Transverse colon (tissue), 4 donors: ENCODE results near the gene POC1A. TPM values are rescaled to one million over a fixed set of nuclear protein-coding genes. Genes with fewer than 3 reads are reported as not detected.

ENCODE experiments used
- DNase-seq: peaks from one replicate; pipeline ENCODE4 v3.0.0-alpha.2; 2019
- H3K27ac ChIP-seq, 4 donors: fragments of 200-600 bp; sonication (generic); 2 replicates each; pipeline ENCODE4 v1.5.1; 2016 to 2018; ENCODE audit warnings: inconsistent platforms in 4 of 4
- H3K27me3 ChIP-seq: fragments of 200-600 bp; sonication (generic); 2 replicates; pipeline ENCODE4 v1.5.1; 2017; ENCODE audit warnings: inconsistent platforms
- H3K36me3 ChIP-seq, 4 donors: fragments of 200-600 bp; sonication (generic); 2 replicates each; pipeline ENCODE4 v1.5.1; 2017 to 2019; ENCODE audit warnings: inconsistent platforms in 4 of 4
- H3K4me1 ChIP-seq, 4 donors: fragments of 200-600 bp; sonication (generic); 2 replicates each; pipeline ENCODE4 v1.5.1; 2017 to 2020; ENCODE audit warnings: inconsistent platforms in 4 of 4
- H3K4me3 ChIP-seq, 4 donors: fragments of 200-600 bp; sonication (generic); 1 replicate in 1 of 4; 2 replicates in 3 of 4; pipeline versions ENCODE4 v1.5.1 to v1.6.1; 2017 to 2019; ENCODE audit warnings: inconsistent platforms in 4 of 4
- H3K9me3 ChIP-seq, 2 donors: fragments of 200-600 bp; sonication (generic); 2 replicates each; pipeline ENCODE4 v1.5.1; 2017 to 2019; ENCODE audit warnings: inconsistent platforms in 2 of 2
- EP300 ChIP-seq: sonication (generic); formaldehyde crosslinking; IDR thresholded peaks from one replicate; pipeline ENCODE4 v1.6.1; 2017; ENCODE audit warnings: antibody characterized with exemption, low read depth
- POLR2A ChIP-seq: fragments of 450-650 bp; IDR thresholded peaks from one replicate; pipeline ENCODE4 v1.6.1; 2016; ENCODE audit warnings: antibody characterized with exemption, mild to moderate bottlenecking, moderate library complexity
- POLR2AphosphoS5 ChIP-seq, 3 donors: sonication (generic); formaldehyde crosslinking; IDR thresholded peaks; one replicate each; pipeline ENCODE4 v1.6.1; 2016; ENCODE audit warnings: antibody characterized with exemption in 3 of 3
- WGBS, 2 donors: methylation state at CpG; one replicate each; pipeline ENCODE4 v1.1.5; 2018; ENCODE audit warnings: low coverage in 1 of 2; 5-methylcytosine and 5-hydroxymethylcytosine counted together
- in situ Hi-C, 4 donors: fragments of 200-750 bp; cut with MboI; loops; one replicate each; pipeline versions ENCODE4 v1.15.0 to v1.15.1; 2017; ENCODE audit warnings: low sequenced_read_pairs in 3 of 4, low pct_ligation_motif_present in 1 of 4, low pct_unique_long_range_greater_than_20kb in 1 of 4
- intact Hi-C: fragments of 100-400 bp; cut with DNase I; formaldehyde crosslinking; loops from one replicate; pipeline ENCODE4 v1.15.1; 2023; ENCODE audit warnings: low total_unique reads
- total RNA-seq, 4 donors: library from RNA; depleted of rRNA; stranded (reverse); fragments of >200 nt; gene quantifications; one replicate each; pipeline ENCODE4 v1.1.0, GENCODE V29; 2016
- TF ChIP-seq, protein P1 (sequence below), 5 experiments: fragments of 200-600 bp in 3 of 5; fragments of 450-650 bp in 2 of 5; sonication (generic) in 3 of 5; IDR thresholded peaks; 1 replicate in 2 of 5; 2 replicates in 3 of 5; pipeline ENCODE4 v1.5.1; 2016 to 2017; ENCODE audit warnings: antibody characterized with exemption in 5 of 5, inconsistent platforms in 3 of 5, mild to moderate bottlenecking in 2 of 5, moderate library complexity in 1 of 5

POC1A gene
- total RNA-seq, 4 donors from 2014 or later: 0.80 to 3.1 (median 2.2) TPM; not detected in 1

DNA sequence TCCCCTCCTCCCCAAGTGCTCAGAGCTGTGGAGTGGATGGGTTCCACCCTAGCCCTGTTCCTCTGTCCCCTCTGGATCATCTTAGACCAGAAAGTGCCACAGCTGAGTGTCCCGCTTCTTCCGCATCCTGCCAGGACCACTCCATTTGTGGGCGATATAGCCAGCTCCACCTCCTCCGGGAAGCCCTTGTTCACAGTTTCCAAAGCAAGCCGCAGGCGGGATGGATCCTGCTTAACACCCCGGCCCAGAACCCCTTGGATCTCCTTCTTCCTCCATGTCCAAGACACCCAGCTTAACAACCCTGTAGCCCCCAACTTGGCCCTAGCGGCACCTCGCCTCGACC lies 43.2 kb upstream of the POC1A start:
- WGBS, 2 donors: 0 to 32% methylated on average over 1 to 10 of the region's 10 CpGs
- peak overlapping the region in 3 of 4 donors; percentile 65 to 82 (median 78) for H3K4me3 ChIP-seq
- intact Hi-C loops: no loop called here

DNA sequence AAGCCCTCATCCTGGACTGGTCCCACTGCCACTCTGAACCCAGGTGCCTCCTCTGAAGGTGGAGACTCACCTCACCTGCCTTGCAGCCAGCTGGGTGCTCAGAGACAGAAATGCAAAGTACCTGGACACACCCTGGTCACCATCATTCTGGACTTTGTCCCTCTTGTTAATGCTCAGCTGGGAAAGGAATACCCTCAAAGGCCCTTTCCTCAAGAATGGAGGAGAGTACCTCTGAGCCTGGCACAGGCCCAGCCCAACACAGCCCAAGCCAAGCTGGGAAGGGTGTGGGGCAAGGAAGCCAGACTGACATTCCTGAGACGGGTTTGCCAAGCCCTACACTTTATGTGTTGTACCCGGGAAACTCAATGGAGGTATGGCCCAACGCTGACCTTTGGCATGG lies 42.8 kb upstream of the POC1A start:
- in situ Hi-C loops: no loop called here
- intact Hi-C loops: no loop called here
- peaks cover 0 to under 1% (median 0%) of the 10 kb centered on the region in 4 donors for H3K36me3 ChIP-seq
- H3K4me1 ChIP-seq: peaks cover 20 to 71% (median 33%) of the 10 kb centered on the region in 4 donors
- TF ChIP-seq, protein P1, sequence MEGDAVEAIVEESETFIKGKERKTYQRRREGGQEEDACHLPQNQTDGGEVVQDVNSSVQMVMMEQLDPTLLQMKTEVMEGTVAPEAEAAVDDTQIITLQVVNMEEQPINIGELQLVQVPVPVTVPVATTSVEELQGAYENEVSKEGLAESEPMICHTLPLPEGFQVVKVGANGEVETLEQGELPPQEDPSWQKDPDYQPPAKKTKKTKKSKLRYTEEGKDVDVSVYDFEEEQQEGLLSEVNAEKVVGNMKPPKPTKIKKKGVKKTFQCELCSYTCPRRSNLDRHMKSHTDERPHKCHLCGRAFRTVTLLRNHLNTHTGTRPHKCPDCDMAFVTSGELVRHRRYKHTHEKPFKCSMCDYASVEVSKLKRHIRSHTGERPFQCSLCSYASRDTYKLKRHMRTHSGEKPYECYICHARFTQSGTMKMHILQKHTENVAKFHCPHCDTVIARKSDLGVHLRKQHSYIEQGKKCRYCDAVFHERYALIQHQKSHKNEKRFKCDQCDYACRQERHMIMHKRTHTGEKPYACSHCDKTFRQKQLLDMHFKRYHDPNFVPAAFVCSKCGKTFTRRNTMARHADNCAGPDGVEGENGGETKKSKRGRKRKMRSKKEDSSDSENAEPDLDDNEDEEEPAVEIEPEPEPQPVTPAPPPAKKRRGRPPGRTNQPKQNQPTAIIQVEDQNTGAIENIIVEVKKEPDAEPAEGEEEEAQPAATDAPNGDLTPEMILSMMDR (IDR thresholded peaks at IDR 0.05): no peak
- TF ChIP-seq POLR2AphosphoS5 (IDR thresholded peaks at IDR 0.05): peak; percentile 2 to 65 (median 42)
- no peaks in the 10 kb centered on the region for H3K9me3 ChIP-seq
- WGBS, 2 donors: 32% methylated on average over 3 of the region's 3 CpGs; no CpG with 5 or more reads in 1 of the 2 donors
- peak; percentile 90 for DNase-seq
- H3K27me3 ChIP-seq: no peaks in the 10 kb centered on the region
- peak overlapping the region; percentile 87 to 93 (median 89) for H3K27ac ChIP-seq
- no peak overlapping the region for H3K4me3 ChIP-seq

More for the DNA sequence above, 43.2 kb upstream of the POC1A start:
- no peak for TF ChIP-seq POLR2AphosphoS5 (IDR thresholded peaks at IDR 0.05)
- H3K36me3 ChIP-seq: peaks cover 0 to 5% (median 1%) of the 10 kb centered on the region in 4 donors
- H3K27me3 ChIP-seq: no peaks in the 10 kb centered on the region
- no peaks in the 10 kb centered on the region for H3K9me3 ChIP-seq
- peak overlapping the region; percentile 87 to 93 (median 89) for H3K27ac ChIP-seq
- H3K4me1 ChIP-seq: peaks cover 20 to 76% (median 33%) of the 10 kb centered on the region in 4 donors
- DNase-seq: no peak
- in situ Hi-C loops: no loop called here

DNA sequence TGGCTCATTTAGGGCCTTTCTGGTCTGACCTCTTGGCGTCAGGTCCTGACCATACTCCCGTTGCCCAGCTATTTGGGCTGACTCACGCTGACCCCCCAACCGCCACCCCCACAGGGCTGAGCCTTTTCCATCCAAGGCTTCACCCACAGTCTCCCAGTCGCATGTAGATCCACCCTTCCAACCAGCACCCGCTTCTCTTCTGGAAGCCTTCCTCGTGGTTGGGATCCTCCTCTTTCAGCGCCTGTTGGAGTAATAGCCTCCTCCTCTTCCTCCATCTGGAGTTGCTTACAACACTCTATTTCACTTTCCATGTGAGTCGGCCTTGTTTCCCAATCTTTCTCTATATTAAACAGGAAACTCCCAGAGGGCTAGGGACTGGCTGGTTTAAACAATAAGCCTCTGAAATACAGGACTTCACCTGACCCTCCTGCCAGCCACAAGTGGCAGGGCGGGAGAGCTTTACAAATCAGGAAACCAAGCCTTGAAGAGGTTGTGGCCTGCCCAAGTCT lies 41.7 kb upstream of the POC1A start:
- Histone ChIP-seq H3K4me1 (peaks cover 20 to 62% (median 32%) of the 10 kb centered on the region in 4 donors), H3K4me3 (no peak overlapping the region), H3K36me3 (no peaks in the 10 kb centered on the region), H3K9me3 (no peaks in the 10 kb centered on the region), H3K27ac (peak overlapping the region; percentile 87 to 93 (median 89)), H3K27me3 (no peaks in the 10 kb centered on the region)
- intact Hi-C loops: no loop called here
- TF ChIP-seq, protein P1 (IDR thresholded peaks at IDR 0.05): no peak
- TF ChIP-seq POLR2A (no peak), EP300 (no peak), POLR2AphosphoS5 (IDR thresholded peaks at IDR 0.05) (no peak)
- whole genome bisulfite sequencing, 2 donors: 64 to 67% methylated on average over 3 to 10 of the region's 10 CpGs
- in situ Hi-C loops: no loop called here
- DNase-seq: peak; percentile 24

DNA sequence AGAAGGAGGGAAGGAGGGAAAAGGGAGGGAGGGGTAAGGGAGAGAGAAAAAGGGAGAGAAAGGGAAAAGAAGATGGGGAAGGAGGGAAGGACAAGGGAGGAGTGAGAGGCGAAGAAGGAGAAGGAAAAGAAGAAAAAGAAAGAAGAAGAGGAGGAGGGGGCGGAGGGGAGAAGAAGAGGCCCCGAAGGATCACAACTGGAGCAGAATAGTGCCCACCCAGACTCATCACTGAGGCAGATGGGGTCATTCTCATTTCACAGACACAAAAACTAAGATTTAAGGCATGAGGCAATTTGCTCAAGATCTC lies 41.0 kb upstream of the POC1A start:
- Histone ChIP-seq H3K4me1 (peaks cover 20 to 60% (median 29%) of the 10 kb centered on the region in 4 donors), H3K36me3 (no peaks in the 10 kb centered on the region), H3K27ac (peak overlapping the region; percentile 87 to 93 (median 89)), H3K27me3 (no peaks in the 10 kb centered on the region), H3K9me3 (no peaks in the 10 kb centered on the region), H3K4me3 (no peak overlapping the region)
- WGBS, 2 donors: 81% methylated on average over 3 of the region's 3 CpGs; no CpG with 5 or more reads in 1 of the 2 donors
- intact Hi-C loops: no loop called here
- no peak for TF ChIP-seq EP300
- TF ChIP-seq POLR2AphosphoS5 (IDR thresholded peaks at IDR 0.05): no peak
- TF ChIP-seq POLR2A: no peak
- TF ChIP-seq, protein P1 (IDR thresholded peaks at IDR 0.05): no peak
- in situ Hi-C loops: no loop called here
- DNase-seq: no peak
